SK-N-SH (cell line): ENCODE data around the gene SLC9A4. TPM values are rescaled to one million over a fixed set of nuclear protein-coding genes. Genes with fewer than 3 reads are reported as not detected.

ENCODE experiments used
- CTCF ChIA-PET: fragments of 300-600, 350-600 bp; formaldehyde crosslinking; extraction: SDS; loops from one replicate; lab custom pipeline; 2021; lab: Yijun Ruan, JAX
- POLR2A ChIA-PET: fragments of 350-600 bp; sonication (Branson Sonifier 250); formaldehyde crosslinking; extraction: SDS; loops from one replicate; lab custom pipeline; 2020; ENCODE audit warnings: antibody characterized with exemption, inconsistent platforms; lab: Yijun Ruan, JAX
- DNase-seq: peaks from one replicate; pipeline ENCODE4 v3.0.0; 2012
- H2AFZ ChIP-seq: fragments of 200-600 bp; sonication (generic); 2 replicates; pipeline ENCODE4 v1.8.1; 2016; ENCODE audit warnings: antibody characterized with exemption, mild to moderate bottlenecking, low read depth
- H3F3A ChIP-seq: fragments of 200-600 bp; sonication (generic); replicated peaks from 2 replicates; pipeline ENCODE3; 2016; ENCODE audit warnings: antibody characterized with exemption, mild to moderate bottlenecking; ENCODE audit not compliant: insufficient read depth
- H3K27ac ChIP-seq, 2 experiments: fragments of 200-500 bp in 1 of 2; fragments of 200-600 bp in 1 of 2; sonication (Bioruptor generic) in 1 of 2; sonication (generic), shearing (Covaris generic) in 1 of 2; 2 replicates each; pipeline versions ENCODE4 v1.5.1 to v1.6.1; 2014 to 2016; ENCODE audit warnings: low read depth in 2 of 2, inconsistent platforms in 1 of 2, low read length in 1 of 2, mild to moderate bottlenecking in 1 of 2, mixed read lengths in 1 of 2
- H3K27me3 ChIP-seq: fragments of 200-600 bp; sonication (generic), shearing (Covaris generic); 2 replicates; pipeline ENCODE4 v1.6.1; 2016; ENCODE audit warnings: mixed run types; ENCODE audit not compliant: insufficient read depth
- H3K36me3 ChIP-seq, 2 experiments: fragments of 200-500 bp in 1 of 2; fragments of 200-600 bp in 1 of 2; sonication (Bioruptor generic) in 1 of 2; sonication (generic) in 1 of 2; replicated peaks in 1 of 2; 2 replicates each; pipeline versions ENCODE3 to v1.5.1; 2014 to 2016; ENCODE audit warnings: low read length in 1 of 2, mild to moderate bottlenecking in 1 of 2; ENCODE audit not compliant: insufficient read depth in 2 of 2, control insufficient read depth in 1 of 2
- H3K4me1 ChIP-seq, 2 experiments: fragments of 200-500 bp in 1 of 2; fragments of 200-600 bp in 1 of 2; sonication (Bioruptor generic) in 1 of 2; sonication (generic), shearing (Covaris generic) in 1 of 2; 2 replicates each; pipeline versions ENCODE4 v1.5.1 to v1.6.1; 2014 to 2016; ENCODE audit warnings: low read depth in 1 of 2, low read length in 1 of 2, mixed run types in 1 of 2; ENCODE audit not compliant: insufficient read depth in 2 of 2, control insufficient read depth in 1 of 2
- H3K4me2 ChIP-seq: fragments of 200-600 bp; sonication (generic), shearing (Covaris generic); 2 replicates; pipeline ENCODE4 v1.6.1; 2017; ENCODE audit warnings: mixed run types
- H3K4me3 ChIP-seq, 2 experiments: fragments of 200-500 bp in 1 of 2; fragments of 200-600 bp in 1 of 2; sonication (Bioruptor generic) in 1 of 2; sonication (generic), shearing (Covaris generic) in 1 of 2; 2 replicates each; pipeline versions ENCODE4 v1.5.1 to v1.8.1; 2014 to 2016; ENCODE audit warnings: low read depth in 2 of 2, inconsistent platforms in 1 of 2, low read length in 1 of 2, mild to moderate bottlenecking in 1 of 2, mixed read lengths in 1 of 2, moderate library complexity in 1 of 2
- H3K79me2 ChIP-seq: fragments of 200-600 bp; sonication (generic); 2 replicates; pipeline ENCODE4 v1.8.1; 2017; ENCODE audit warnings: mild to moderate bottlenecking; ENCODE audit not compliant: insufficient read depth
- H3K9ac ChIP-seq: fragments of 200-600 bp; sonication (generic); 2 replicates; pipeline ENCODE4 v1.6.1; 2017; ENCODE audit warnings: mixed run types
- H3K9me2 ChIP-seq: fragments of 200-600 bp; sonication (generic); 2 replicates; pipeline ENCODE4 v1.6.1; 2017; ENCODE audit warnings: mixed run types
- H3K9me3 ChIP-seq: fragments of 200-600 bp; sonication (generic); 2 replicates; pipeline ENCODE4 v1.6.1; 2017; ENCODE audit warnings: mixed run types, mild to moderate bottlenecking, moderate library complexity
- H4K20me1 ChIP-seq: fragments of 200-600 bp; sonication (generic); 2 replicates; pipeline ENCODE4 v1.6.1; 2017; ENCODE audit warnings: mild to moderate bottlenecking, mixed run types; ENCODE audit not compliant: insufficient read depth
- CHD2 ChIP-seq: fragments of 150-350 bp; IDR thresholded peaks from 2 replicates; pipeline ENCODE4 v1.6.1; 2018; ENCODE audit warnings: low read length; ENCODE audit not compliant: partially characterized antibody
- EP300 ChIP-seq, 2 experiments: IDR thresholded peaks; 2 replicates each; pipeline versions ENCODE4 v1.4.0 to v1.6.1; 2012; ENCODE audit warnings: borderline replicate concordance in 1 of 2, low read depth in 1 of 2, low read length in 1 of 2
- EZH2phosphoT487 ChIP-seq: fragments of 200-600 bp; sonication (generic); IDR thresholded peaks from 2 replicates; pipeline ENCODE4 v1.6.1; 2017; ENCODE audit warnings: low read depth, mixed run types, mild to moderate bottlenecking, antibody characterized with exemption, moderate library complexity, borderline replicate concordance
- GABPA ChIP-seq: IDR thresholded peaks from 2 replicates; pipeline ENCODE4 v1.4.0; 2012; ENCODE audit warnings: low read depth, mild to moderate bottlenecking
- MAX ChIP-seq: IDR thresholded peaks from 2 replicates; pipeline ENCODE4 v1.4.0; 2012; ENCODE audit warnings: low read depth
- MEF2A ChIP-seq: IDR thresholded peaks from 2 replicates; pipeline ENCODE4 v1.4.0; 2012; ENCODE audit warnings: low read depth, borderline replicate concordance
- MXI1 ChIP-seq: IDR thresholded peaks from 2 replicates; pipeline ENCODE4 v1.6.1; 2012; ENCODE audit warnings: mild to moderate bottlenecking, low read depth, low read length, improper control_type of control experiment
- NFIC ChIP-seq: IDR thresholded peaks from 2 replicates; pipeline ENCODE4 v1.4.0; 2012; ENCODE audit warnings: borderline replicate concordance
- POLR2AphosphoS5 ChIP-seq: IDR thresholded peaks from 2 replicates; pipeline ENCODE4 v1.6.1; 2012; ENCODE audit warnings: low read depth, low read length
- RAD21 ChIP-seq: IDR thresholded peaks from 2 replicates; pipeline ENCODE4 v1.6.1; 2012; ENCODE audit warnings: mild to moderate bottlenecking, low read length
- RCOR1 ChIP-seq: fragments of 150-350 bp; IDR thresholded peaks from 2 replicates; pipeline ENCODE4 v1.6.1; 2017; ENCODE audit warnings: antibody characterized with exemption, low read length
- REST ChIP-seq: IDR thresholded peaks from 2 replicates; pipeline ENCODE4 v1.6.1; 2012; ENCODE audit warnings: mild to moderate bottlenecking, low read depth, low read length, moderate library complexity
- RFX5 ChIP-seq: IDR thresholded peaks from 2 replicates; pipeline ENCODE4 v1.6.1; 2012; ENCODE audit warnings: mild to moderate bottlenecking, improper control_type of control experiment, low read length
- RXRA ChIP-seq: IDR thresholded peaks from 2 replicates; pipeline ENCODE4 v1.4.0; 2012; ENCODE audit warnings: low read depth, mild to moderate bottlenecking, borderline replicate concordance
- SIN3A ChIP-seq: IDR thresholded peaks from 2 replicates; pipeline ENCODE4 v1.6.1; 2012; ENCODE audit warnings: low read depth, mild to moderate bottlenecking, low read length, moderate library complexity, borderline replicate concordance
- SMC3 ChIP-seq: IDR thresholded peaks from 2 replicates; pipeline ENCODE4 v1.6.1; 2012; ENCODE audit warnings: low read depth, low read length, improper control_type of control experiment
- TAF1 ChIP-seq: IDR thresholded peaks from 2 replicates; pipeline ENCODE4 v1.6.1; 2012; ENCODE audit warnings: low read depth, mild to moderate bottlenecking, low read length, moderate library complexity, borderline replicate concordance
- TCF12 ChIP-seq: IDR thresholded peaks from 2 replicates; pipeline ENCODE4 v1.4.0; 2012
- TEAD4 ChIP-seq: IDR thresholded peaks from 2 replicates; pipeline ENCODE4 v1.4.0; 2012; ENCODE audit warnings: mild to moderate bottlenecking, borderline replicate concordance; ENCODE audit not compliant: insufficient read depth
- USF1 ChIP-seq: IDR thresholded peaks from 2 replicates; pipeline ENCODE4 v1.4.0; 2012; ENCODE audit warnings: low read depth, borderline replicate concordance
- WGBS: methylation state at CpG from one replicate; pipeline ENCODE4 v1.1.6; 2017; ENCODE audit warnings: low lambda C conversion rate; 5-methylcytosine and 5-hydroxymethylcytosine counted together
- polyA plus RNA-seq, 3 experiments: library from polyadenylated mRNA; depleted of rRNA; stranded (reverse); fragments of >200 nt; gene quantifications; 2 replicates each; pipeline ENCODE4 v1.2.3, GENCODE V29; 2012

Gene SLC9A4
- polyA plus RNA-seq, 1 of the 3 experiments (the other 2 are of a cell fraction) = 0.07 TPM

GRCh38 chr2:102522162-102522561 lies 49.1 kb downstream of the SLC9A4 start:
- no peak overlapping the region for H3K4me3 ChIP-seq
- no peaks in the 10 kb centered on the region for H4K20me1 ChIP-seq
- no peak overlapping the region for H2AFZ ChIP-seq
- CTCF ChIA-PET = interaction anchor here (1.0 kb wide), 1 partner anchor 89 kb away, joined by 3 read pairs; no protein-coding TSS in a partner anchor
- no peaks in the 10 kb centered on the region for H3K36me3 ChIP-seq
- H3K79me2 ChIP-seq = no peaks in the 10 kb centered on the region
- no peak for DNase-seq
- H3K9me3 ChIP-seq = no peaks in the 10 kb centered on the region
- POLR2A ChIA-PET = no interaction called here
- no peaks in the 10 kb centered on the region for H3K9me2 ChIP-seq
- no peak overlapping the region for H3K4me2 ChIP-seq
- no peaks in the 10 kb centered on the region for H3F3A ChIP-seq
- WGBS = 10% methylated on average over 4 of the region's 4 CpGs
- no peak overlapping the region for H3K9ac ChIP-seq
- TF ChIP-seq TCF12 (no peak), EZH2phosphoT487 (no peak), NFIC (no peak), TAF1 (no peak), SIN3A (no peak), MAX (no peak), USF1 (no peak), RFX5 (no peak), GABPA (no peak), MXI1 (no peak), TEAD4 (no peak), CHD2 (no peak), RAD21 (no peak), POLR2AphosphoS5 (no peak), EP300 (IDR thresholded peaks at IDR 0.05; ENCODE audit: borderline replicate concordance in 1 of 2, low read depth in 1 of 2, low read length in 1 of 2) (no peak), MEF2A (no peak), SMC3 (no peak)
- H3K27ac ChIP-seq = no peak overlapping the region
- H3K27me3 ChIP-seq = no peaks in the 10 kb centered on the region; the same call in 1 of the 2 replicates
- H3K4me1 ChIP-seq = no peaks in the 10 kb centered on the region

DNA sequence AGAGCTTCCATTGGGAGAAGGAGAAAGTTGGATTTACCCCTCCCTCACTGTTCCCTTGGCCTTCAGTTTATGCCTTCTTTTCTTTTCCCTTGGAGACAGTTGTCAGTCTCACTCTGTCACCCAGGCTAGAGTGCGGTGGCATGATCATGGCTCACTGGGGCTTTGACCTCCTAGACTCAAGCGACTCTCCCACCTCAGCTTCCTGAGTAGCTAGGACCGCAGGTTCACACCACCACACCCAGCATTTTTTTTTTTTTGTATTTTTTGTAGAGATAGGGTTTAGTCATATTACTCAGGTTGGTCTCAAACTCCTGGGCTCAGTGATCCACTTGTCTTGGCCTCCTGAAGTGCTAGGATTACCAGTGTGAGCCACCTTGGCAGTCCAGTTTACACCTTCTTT lies 49.9 kb downstream of the SLC9A4 start:
- Histone ChIP-seq H3K27me3 (peaks cover 4% of the 10 kb centered on the region; the same call in 1 of the 2 replicates), H3K9me3 (no peaks in the 10 kb centered on the region), H4K20me1 (no peaks in the 10 kb centered on the region), H3K9me2 (no peaks in the 10 kb centered on the region), H3K27ac (no peak overlapping the region), H3K4me3 (no peak overlapping the region), H3F3A (no peaks in the 10 kb centered on the region), H2AFZ (no peak overlapping the region), H3K4me1 (no peaks in the 10 kb centered on the region), H3K36me3 (no peaks in the 10 kb centered on the region), H3K4me2 (no peak overlapping the region), H3K9ac (no peak overlapping the region), H3K79me2 (no peaks in the 10 kb centered on the region)
- DNase-seq = no peak
- CTCF ChIA-PET = interaction anchor here (1.0 to 1.5 kb wide), 3 partner anchors 50 to 93 kb away, joined by 3 read pairs; partner anchors contain the start of gene SLC9A4
- POLR2A ChIA-PET = no interaction called here
- TF ChIP-seq REST = no peak
- no peak for TF ChIP-seq RXRA
- TF ChIP-seq RCOR1 = no peak
- 30% methylated on average over 3 of the region's 3 CpGs for WGBS
